Parathyroid adenoma (tissue), 2 donors: ENCODE data around the gene ARHGAP5.
A peak's percentile ranks its signal among the peaks of the same experiment; 100 is the strongest.

Experiments
- H2AFZ ChIP-seq: fragments of 300-600 bp; sonication (generic); one replicate; pipeline ENCODE4 v1.7.0; 2017; ENCODE audit warnings: antibody characterized with exemption, mild to moderate bottlenecking
- H3K27ac ChIP-seq: fragments of 300-600 bp; sonication (generic); one replicate; pipeline ENCODE4 v1.7.0; 2017
- H3K27me3 ChIP-seq: fragments of 300-600 bp; sonication (generic); one replicate; pipeline ENCODE4 v1.7.0; 2017; ENCODE audit warnings: low read length; ENCODE audit not compliant: control insufficient read depth, insufficient read depth
- H3K36me3 ChIP-seq: fragments of 300-600 bp; sonication (generic); one replicate; pipeline ENCODE4 v1.7.0; 2017; ENCODE audit warnings: low read length; ENCODE audit not compliant: control insufficient read depth, insufficient read depth
- H3K4me1 ChIP-seq: fragments of 300-600 bp; sonication (generic); one replicate; pipeline ENCODE4 v1.7.0; 2017; ENCODE audit warnings: control low read depth
- H3K4me2 ChIP-seq: fragments of 300-600 bp; sonication (generic); one replicate; pipeline ENCODE4 v1.7.0; 2017; ENCODE audit warnings: low read length
- H3K4me3 ChIP-seq: fragments of 300-600 bp; sonication (generic); one replicate; pipeline ENCODE4 v1.7.0; 2017; ENCODE audit warnings: low read depth, low read length
- H3K79me2 ChIP-seq: fragments of 300-600 bp; sonication (generic); one replicate; pipeline ENCODE4 v1.7.0; 2017; ENCODE audit warnings: control low read depth
- H3K9ac ChIP-seq: fragments of 300-600 bp; sonication (generic); one replicate; pipeline ENCODE4 v1.7.0; 2017; ENCODE audit warnings: mild to moderate bottlenecking
- H3K9me3 ChIP-seq: fragments of 300-600 bp; sonication (generic); one replicate; pipeline ENCODE4 v1.7.0; 2017; ENCODE audit warnings: low read length; ENCODE audit not compliant: control insufficient read depth
- CTCF ChIP-seq: fragments of 300-600 bp; sonication (generic); IDR thresholded peaks from one replicate; pipeline ENCODE4 v1.7.0; 2017; ENCODE audit warnings: antibody characterized with exemption, mild to moderate bottlenecking
- donor health status: primary hyperparathyroidism.

The ARHGAP5 gene

GRCh38 chr14:32167907-32168306 lies 90.8 kb downstream of the ARHGAP5 start:
- Histone ChIP-seq H3K9ac (no peak overlapping the region), H3K27ac (no peak overlapping the region), H3K4me3 (no peak overlapping the region), H3K27me3 (no peaks in the 10 kb centered on the region), H3K9me3 (no peaks in the 10 kb centered on the region), H3K4me1 (peaks cover 3% of the 10 kb centered on the region), H2AFZ (no peak overlapping the region), H3K4me2 (no peak overlapping the region), H3K36me3 (no peaks in the 10 kb centered on the region), H3K79me2 (no peaks in the 10 kb centered on the region)
- no peak for TF ChIP-seq CTCF

GRCh38 chr14:32169191-32169590 lies 92.1 kb downstream of the ARHGAP5 start:
- H3K36me3 ChIP-seq = no peaks in the 10 kb centered on the region
- H3K27me3 ChIP-seq = no peaks in the 10 kb centered on the region
- no peak overlapping the region for H2AFZ ChIP-seq
- H3K9me3 ChIP-seq = no peaks in the 10 kb centered on the region
- peaks cover 3% of the 10 kb centered on the region for H3K4me1 ChIP-seq
- no peak overlapping the region for H3K4me3 ChIP-seq
- no peak overlapping the region for H3K9ac ChIP-seq
- no peak overlapping the region for H3K4me2 ChIP-seq
- H3K79me2 ChIP-seq = no peaks in the 10 kb centered on the region
- H3K27ac ChIP-seq = no peak overlapping the region
- no peak for TF ChIP-seq CTCF

- peak overlapping the region; percentile 8 for H3K4me2 ChIP-seq
- no peaks in the 10 kb centered on the region for H3K79me2 ChIP-seq
- H2AFZ ChIP-seq = peak overlapping the region; percentile 35
- H3K27me3 ChIP-seq = no peaks in the 10 kb centered on the region
- H3K4me3 ChIP-seq = no peak overlapping the region
- no peak overlapping the region for H3K27ac ChIP-seq
- no peaks in the 10 kb centered on the region for H3K36me3 ChIP-seq
- no peak overlapping the region for H3K9ac ChIP-seq
- no peak for TF ChIP-seq CTCF
- peaks cover 3% of the 10 kb centered on the region for H3K4me1 ChIP-seq
- no peaks in the 10 kb centered on the region for H3K9me3 ChIP-seq
These were observed 94.4 kb downstream of the ARHGAP5 start for GRCh38 chr14:32171469-32171868.

- H3K9ac ChIP-seq = no peak overlapping the region
- H3K27me3 ChIP-seq = no peaks in the 10 kb centered on the region
- H3K4me2 ChIP-seq = no peak overlapping the region
- H3K79me2 ChIP-seq = no peaks in the 10 kb centered on the region
- TF ChIP-seq CTCF = no peak
- no peak overlapping the region for H3K27ac ChIP-seq
- H3K36me3 ChIP-seq = no peaks in the 10 kb centered on the region
- H2AFZ ChIP-seq = no peak overlapping the region
- H3K9me3 ChIP-seq = no peaks in the 10 kb centered on the region
- H3K4me1 ChIP-seq = no peaks in the 10 kb centered on the region
- no peak overlapping the region for H3K4me3 ChIP-seq
These were observed 106.3 kb downstream of the ARHGAP5 start for GRCh38 chr14:32183151-32184058.

GRCh38 chr14:32185097-32185496 lies 108.0 kb downstream of the ARHGAP5 start:
- H3K9me3 ChIP-seq = no peaks in the 10 kb centered on the region
- no peak overlapping the region for H3K9ac ChIP-seq
- H3K36me3 ChIP-seq = no peaks in the 10 kb centered on the region
- no peak overlapping the region for H3K4me2 ChIP-seq
- no peaks in the 10 kb centered on the region for H3K4me1 ChIP-seq
- no peak for TF ChIP-seq CTCF
- no peaks in the 10 kb centered on the region for H3K79me2 ChIP-seq
- H3K4me3 ChIP-seq = no peak overlapping the region
- no peak overlapping the region for H2AFZ ChIP-seq
- H3K27ac ChIP-seq = no peak overlapping the region
- no peaks in the 10 kb centered on the region for H3K27me3 ChIP-seq
